Mesenchymal stem cell (in vitro differentiated cells and primary cell): ENCODE measurements around the gene TBC1D16.

ENCODE experiments used
- DNase-seq: peaks from one replicate; pipeline ENCODE4 v3.0.0-alpha.2; 2013
- H2AFZ ChIP-seq: one replicate; pipeline ENCODE4 v1.6.1; 2013; ENCODE audit warnings: low read depth, mild to moderate bottlenecking, control low read depth, inconsistent platforms, low read length, moderate library complexity
- H2AK5ac ChIP-seq: 2 replicates; pipeline ENCODE4 v1.6.1; 2013; ENCODE audit warnings: low read length, moderate library complexity, mild to moderate bottlenecking, inconsistent platforms; ENCODE audit not compliant: severe bottlenecking
- H2BK120ac ChIP-seq: one replicate; pipeline ENCODE4 v1.6.1; 2013; ENCODE audit warnings: low read depth, mild to moderate bottlenecking, inconsistent platforms, low read length, moderate library complexity
- H2BK12ac ChIP-seq, 2 experiments: one replicate each; pipeline ENCODE4 v1.6.1; 2013; ENCODE audit warnings: inconsistent platforms in 2 of 2, low read length in 2 of 2, mild to moderate bottlenecking in 2 of 2, moderate library complexity in 2 of 2, control low read depth in 1 of 2
- H2BK15ac ChIP-seq: one replicate; pipeline ENCODE4 v1.6.1; 2013; ENCODE audit warnings: mild to moderate bottlenecking, low read depth, inconsistent platforms; ENCODE audit not compliant: poor library complexity, severe bottlenecking
- H2BK5ac ChIP-seq: 2 replicates; pipeline ENCODE4 v1.6.1; 2013; ENCODE audit warnings: low read depth, mild to moderate bottlenecking, low read length, control low read depth, inconsistent platforms; ENCODE audit not compliant: poor library complexity, severe bottlenecking
- H3K14ac ChIP-seq, 2 experiments: one replicate each; pipeline ENCODE4 v1.6.1; 2013; ENCODE audit warnings: inconsistent platforms in 2 of 2, low read length in 2 of 2, control low read depth in 1 of 2, mild to moderate bottlenecking in 1 of 2, moderate library complexity in 1 of 2
- H3K18ac ChIP-seq, 2 experiments: one replicate each; pipeline ENCODE4 v1.6.1; 2013; ENCODE audit warnings: inconsistent platforms in 2 of 2, low read length in 2 of 2, control low read depth in 1 of 2, low read depth in 1 of 2, mild to moderate bottlenecking in 1 of 2
- H3K23ac ChIP-seq, 2 experiments: one replicate each; pipeline ENCODE4 v1.6.1; 2013; ENCODE audit warnings: inconsistent platforms in 2 of 2, low read length in 2 of 2, mild to moderate bottlenecking in 2 of 2, moderate library complexity in 2 of 2, control low read depth in 1 of 2
- H3K27ac ChIP-seq: 2 replicates; pipeline ENCODE4 v1.5.1; 2013; ENCODE audit warnings: mild to moderate bottlenecking, moderate library complexity, low read length, control low read depth, inconsistent platforms; ENCODE audit not compliant: poor library complexity, severe bottlenecking
- H3K27me3 ChIP-seq, 2 experiments: 2 replicates each; pipeline versions ENCODE4 v1.6.1 to v1.7.0; 2013; ENCODE audit warnings: low read length in 2 of 2, mild to moderate bottlenecking in 2 of 2, moderate library complexity in 2 of 2, control low read depth in 1 of 2, inconsistent platforms in 1 of 2; ENCODE audit not compliant: control insufficient read depth in 1 of 2, insufficient read depth in 1 of 2
- H3K36me3 ChIP-seq, 2 experiments: 2 replicates each; pipeline versions ENCODE4 v1.6.1 to v1.7.0; 2013; ENCODE audit warnings: low read length in 2 of 2, control low read depth in 1 of 2, inconsistent platforms in 1 of 2, low read depth in 1 of 2, mild to moderate bottlenecking in 1 of 2; ENCODE audit not compliant: insufficient read depth in 2 of 2, control insufficient read depth in 1 of 2
- H3K4ac ChIP-seq, 2 experiments: one replicate each; pipeline ENCODE4 v1.6.1; 2013; ENCODE audit warnings: inconsistent platforms in 2 of 2, low read length in 2 of 2, mild to moderate bottlenecking in 2 of 2, moderate library complexity in 2 of 2, control low read depth in 1 of 2, low read depth in 1 of 2
- H3K4me1 ChIP-seq: 2 replicates; pipeline ENCODE4 v1.6.1; 2013; ENCODE audit warnings: low read depth, low read length, control low read depth; ENCODE audit not compliant: control insufficient read depth, insufficient read depth
- H3K4me2 ChIP-seq: 2 replicates; pipeline ENCODE4 v1.6.1; 2013; ENCODE audit warnings: low read length, mild to moderate bottlenecking, inconsistent platforms; ENCODE audit not compliant: poor library complexity, severe bottlenecking
- H3K4me3 ChIP-seq, 2 experiments: 2 replicates each; pipeline versions ENCODE4 v1.5.1 to v1.7.0; 2013; ENCODE audit warnings: low read length in 2 of 2, mild to moderate bottlenecking in 2 of 2, control low read depth in 1 of 2, low read depth in 1 of 2; ENCODE audit not compliant: insufficient read depth in 1 of 2
- H3K79me1 ChIP-seq: replicated peaks from 2 replicates; pipeline ENCODE4 v1.6.1; 2013; ENCODE audit warnings: mild to moderate bottlenecking, control low read depth, low read length, inconsistent platforms; ENCODE audit not compliant: poor library complexity, severe bottlenecking
- H3K9ac ChIP-seq: 2 replicates; pipeline ENCODE4 v1.7.0; 2013; ENCODE audit warnings: mild to moderate bottlenecking, low read length, moderate library complexity
- H3K9me3 ChIP-seq: 2 replicates; pipeline ENCODE4 v1.7.0; 2013; ENCODE audit warnings: mild to moderate bottlenecking, low read length; ENCODE audit not compliant: control insufficient read depth
- H4K8ac ChIP-seq: one replicate; pipeline ENCODE4 v1.6.1; 2013; ENCODE audit warnings: inconsistent platforms, mild to moderate bottlenecking, low read length, moderate library complexity
- H4K91ac ChIP-seq: one replicate; pipeline ENCODE4 v1.6.1; 2013; ENCODE audit warnings: mild to moderate bottlenecking, low read length, inconsistent platforms
- WGBS: methylation state at CpG from one replicate; pipeline ENCODE4 v1.1.7; 2013; ENCODE audit warnings: mixed read lengths; 5-methylcytosine and 5-hydroxymethylcytosine counted together

TBC1D16 gene

DNA sequence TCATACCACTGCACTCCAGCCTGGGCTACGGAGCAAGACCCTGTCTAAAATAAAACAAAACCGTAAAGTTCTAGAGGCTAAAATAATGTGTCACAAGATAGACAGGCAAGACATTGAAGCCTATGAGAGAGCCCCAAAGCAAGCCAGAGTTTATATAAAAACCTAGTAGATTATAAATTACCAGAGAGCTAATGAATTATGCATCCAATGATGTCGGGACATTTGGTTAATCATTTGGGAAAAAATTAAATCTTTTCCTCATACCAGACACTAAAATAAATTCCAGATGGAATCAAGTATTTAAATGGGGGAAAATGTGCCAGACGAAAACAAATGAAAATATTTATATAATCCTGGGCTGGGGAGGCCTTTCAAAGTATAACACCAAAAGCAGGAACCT lies 25.0 kb upstream of the TBC1D16 start:
- Histone ChIP-seq H4K8ac (no peak overlapping the region), H3K23ac (no peak overlapping the region), H4K91ac (no peak overlapping the region), H3K4me2 (no peak overlapping the region), H3K79me1 (no peaks in the 10 kb centered on the region), H3K18ac (no peak overlapping the region), H2AFZ (no peak overlapping the region), H3K4me3 (no peak overlapping the region), H3K27ac (no peak overlapping the region), H3K36me3 (peaks cover 6 to 10% of the 10 kb centered on the region in 2 experiments), H3K9ac (no peak overlapping the region), H2BK120ac (no peak overlapping the region), H2BK12ac (no peak overlapping the region), H3K9me3 (no peaks in the 10 kb centered on the region), H3K14ac (no peak overlapping the region), H3K27me3 (no peaks in the 10 kb centered on the region), H2BK15ac (no peak overlapping the region), H3K4me1 (peaks cover 15% of the 10 kb centered on the region), H2AK5ac (no peak overlapping the region), H2BK5ac (no peak overlapping the region), H3K4ac (no peak overlapping the region)
- DNase-seq, result no peak
- WGBS, result 98% methylated on average over 3 of the region's 4 CpGs

DNA sequence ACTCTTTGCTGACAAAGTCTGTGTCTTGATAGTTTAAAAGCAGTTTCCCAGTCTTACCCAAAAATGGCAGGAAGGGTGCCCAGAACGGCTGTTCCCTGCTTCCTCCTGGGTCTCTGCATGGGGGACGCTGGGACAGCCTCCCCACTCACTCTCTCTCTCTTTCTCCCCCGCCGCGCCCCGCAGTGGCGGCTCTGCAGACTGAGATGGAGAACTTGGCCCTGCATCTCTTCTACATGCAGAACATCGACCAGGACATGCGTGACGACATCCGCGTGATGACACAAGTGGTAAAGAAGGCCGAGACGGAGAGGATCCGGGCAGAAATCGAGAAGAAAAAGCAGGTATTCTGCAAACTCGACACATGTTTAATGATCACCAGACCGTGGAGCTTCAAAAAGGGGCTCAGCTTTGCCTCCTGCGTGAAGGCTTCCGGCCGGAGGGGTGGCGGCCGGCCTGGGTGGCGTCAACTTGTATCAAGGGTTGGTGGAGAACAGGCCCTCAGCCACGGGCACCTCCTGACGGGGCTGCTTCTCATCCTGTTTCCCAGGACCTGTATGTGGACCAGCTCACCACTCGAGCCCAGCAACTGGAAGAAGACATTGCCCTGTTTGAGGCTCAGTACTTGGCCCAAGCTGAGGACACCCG lies 22.8 kb upstream of the TBC1D16 start:
- Histone ChIP-seq H2BK120ac (no peak overlapping the region), H4K8ac (no peak overlapping the region), H3K14ac (no peak overlapping the region), H2AFZ (no peak overlapping the region), H3K36me3 (peaks cover 6 to 10% of the 10 kb centered on the region in 2 experiments), H3K79me1 (no peaks in the 10 kb centered on the region), H3K27ac (no peak overlapping the region), H3K4me1 (peaks cover 4% of the 10 kb centered on the region), H3K23ac (no peak overlapping the region), H2BK5ac (no peak overlapping the region), H3K4ac (no peak overlapping the region), H3K4me3 (no peak overlapping the region), H3K9me3 (no peaks in the 10 kb centered on the region), H2AK5ac (no peak overlapping the region), H3K9ac (no peak overlapping the region), H2BK12ac (no peak overlapping the region), H3K4me2 (no peak overlapping the region), H2BK15ac (no peak overlapping the region), H4K91ac (no peak overlapping the region), H3K27me3 (no peaks in the 10 kb centered on the region), H3K18ac (no peak overlapping the region)
- 96% methylated on average over 28 of the region's 28 CpGs for WGBS
- DNase-seq, result no peak

DNA sequence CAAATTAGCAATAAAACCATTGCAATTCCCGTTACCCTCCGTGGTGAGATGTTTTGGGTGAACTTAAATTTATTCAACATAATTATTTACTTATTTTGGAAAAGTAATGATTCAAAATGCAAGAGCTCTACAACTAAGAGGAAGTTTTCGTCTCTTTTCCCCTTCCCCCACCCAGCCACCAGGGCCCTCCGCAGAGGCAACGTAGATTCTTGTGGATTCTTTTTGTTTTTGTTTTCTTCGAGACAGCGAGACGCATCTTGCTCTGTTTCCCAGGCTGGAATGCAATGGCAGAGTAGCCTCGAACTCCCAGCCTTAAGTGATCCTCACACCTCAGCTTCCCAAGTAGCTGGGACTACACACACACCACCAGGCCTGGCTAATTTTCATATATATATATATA lies 19.9 kb upstream of the TBC1D16 start:
- WGBS, result 62% methylated on average over 7 of the region's 9 CpGs
- H3K18ac ChIP-seq, result no peak overlapping the region
- no peak overlapping the region for H2BK12ac ChIP-seq
- H3K27me3 ChIP-seq, result no peaks in the 10 kb centered on the region
- no peak overlapping the region for H3K23ac ChIP-seq
- no peak overlapping the region for H3K4me3 ChIP-seq
- H2BK5ac ChIP-seq, result no peak overlapping the region
- no peak overlapping the region for H2BK15ac ChIP-seq
- H3K79me1 ChIP-seq, result no peaks in the 10 kb centered on the region
- peaks cover 15 to 18% of the 10 kb centered on the region in 2 experiments for H3K36me3 ChIP-seq
- no peak overlapping the region for H3K4ac ChIP-seq
- H3K14ac ChIP-seq, result no peak overlapping the region
- no peak overlapping the region for H2AFZ ChIP-seq
- H3K4me2 ChIP-seq, result no peak overlapping the region
- H4K8ac ChIP-seq, result no peak overlapping the region
- H2AK5ac ChIP-seq, result no peak overlapping the region
- no peaks in the 10 kb centered on the region for H3K9me3 ChIP-seq
- DNase-seq, result no peak
- no peak overlapping the region for H3K9ac ChIP-seq
- H2BK120ac ChIP-seq, result no peak overlapping the region
- no peak overlapping the region for H3K27ac ChIP-seq
- peaks cover 4% of the 10 kb centered on the region for H3K4me1 ChIP-seq
- H4K91ac ChIP-seq, result no peak overlapping the region

DNA sequence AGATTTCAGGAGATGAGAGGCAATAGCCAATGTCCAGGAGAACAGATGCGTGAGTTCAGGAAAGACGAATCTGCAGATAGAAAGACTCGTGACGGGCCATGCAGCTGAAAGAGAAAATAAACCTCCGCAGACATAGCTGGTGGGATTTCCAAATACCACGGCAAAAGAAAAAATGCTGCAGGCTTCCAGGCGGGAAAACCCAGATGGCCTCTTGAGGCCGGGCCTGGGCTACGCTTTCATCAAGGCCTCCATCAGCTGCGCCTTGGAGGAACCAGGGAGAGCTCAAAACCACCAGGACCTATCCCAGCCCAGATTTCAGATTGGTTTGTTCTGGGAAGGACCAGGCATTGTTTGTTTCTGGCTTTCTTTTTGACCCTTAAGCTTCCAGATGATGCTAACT lies 17.4 kb upstream of the TBC1D16 start:
- H3K27ac ChIP-seq, result no peak overlapping the region

More for the DNA sequence above, 17.4 kb upstream of the TBC1D16 start:
- no peak overlapping the region for H3K4me2 ChIP-seq
- 88% methylated on average over 10 of the region's 10 CpGs for WGBS
- peak overlapping the region; percentile 15 for H4K91ac ChIP-seq
- H3K27me3 ChIP-seq, result no peaks in the 10 kb centered on the region
- no peak overlapping the region for H3K18ac ChIP-seq
- no peak overlapping the region for H2BK120ac ChIP-seq
- no peak overlapping the region for H3K14ac ChIP-seq
- no peak overlapping the region for H3K4me3 ChIP-seq
- H2BK5ac ChIP-seq, result no peak overlapping the region
- peak; percentile 29 for DNase-seq
- H3K36me3 ChIP-seq, result peaks cover 19 to 26% of the 10 kb centered on the region in 2 experiments
- no peak overlapping the region for H2BK12ac ChIP-seq
- H3K79me1 ChIP-seq, result no peaks in the 10 kb centered on the region
- no peak overlapping the region for H3K4ac ChIP-seq
- H3K4me1 ChIP-seq, result no peaks in the 10 kb centered on the region
- H2AK5ac ChIP-seq, result no peak overlapping the region
- no peak overlapping the region for H2BK15ac ChIP-seq
- no peaks in the 10 kb centered on the region for H3K9me3 ChIP-seq
- H3K9ac ChIP-seq, result no peak overlapping the region
- H4K8ac ChIP-seq, result no peak overlapping the region
- H3K23ac ChIP-seq, result no peak overlapping the region
- no peak overlapping the region for H2AFZ ChIP-seq
